Activated T-helper 17 cell treated with anti-CD3 and anti-CD28 coated beads, Interleukin-2, amount 50 U/mL, for 72 hours (primary cell): ENCODE data around the gene VPS39. TPM values are rescaled to one million over a fixed set of nuclear protein-coding genes. Genes with fewer than 3 reads are reported as not detected.

Source experiments
- ATAC-seq: fragments of 150-1000 bp; cut with Tn5 transposase; replicated peaks from 2 replicates; pipeline ENCODE4 v1.10.0; 2021; ENCODE audit warnings: mild to moderate bottlenecking, moderate library complexity
- H3K27ac Mint-ChIP-seq: one replicate; pipeline ENCODE4 v1.8.0; 2022; ENCODE audit warnings: mixed read lengths
- H3K27me3 Mint-ChIP-seq: one replicate; pipeline ENCODE4 v1.8.0; 2022; ENCODE audit warnings: mixed read lengths
- H3K36me3 Mint-ChIP-seq: one replicate; pipeline ENCODE4 v1.8.0; 2022; ENCODE audit warnings: low read depth, mild to moderate bottlenecking, mixed read lengths
- H3K4me1 Mint-ChIP-seq: one replicate; pipeline ENCODE4 v1.8.0; 2022; ENCODE audit warnings: mixed read lengths
- H3K4me3 Mint-ChIP-seq: one replicate; pipeline ENCODE4 v1.8.0; 2022; ENCODE audit warnings: mild to moderate bottlenecking, mixed read lengths
- H3K9me3 Mint-ChIP-seq: one replicate; pipeline ENCODE4 v1.8.0; 2022; ENCODE audit warnings: mixed read lengths
- total RNA-seq, 2 donors: library from RNA; stranded (reverse); gene quantifications; one replicate each; pipeline ENCODE4 v1.2.3, GENCODE V29; 2022

The VPS39 gene
- total RNA-seq, 2 donors from 2014 or later: 54.6 to 73.6 TPM

- Mint-ChIP-seq H3K9me3 (no peaks in the 10 kb centered on the region), H3K36me3 (peaks cover 37% of the 10 kb centered on the region), H3K27ac (peak overlapping the region; percentile 19), H3K4me3 (no peak overlapping the region), H3K4me1 (peaks cover 4% of the 10 kb centered on the region), H3K27me3 (no peaks in the 10 kb centered on the region)
- ATAC-seq: peak; percentile 43
Observed at GRCh38 chr15:42157981-42158765, 49.9 kb downstream of the VPS39 start.

- H3K27me3 Mint-ChIP-seq: no peaks in the 10 kb centered on the region
- no peak overlapping the region for H3K27ac Mint-ChIP-seq
- peaks cover 4% of the 10 kb centered on the region for H3K4me1 Mint-ChIP-seq
- peaks cover 29% of the 10 kb centered on the region for H3K36me3 Mint-ChIP-seq
- no peak for ATAC-seq
- no peak overlapping the region for H3K4me3 Mint-ChIP-seq
- no peaks in the 10 kb centered on the region for H3K9me3 Mint-ChIP-seq
Observed at GRCh38 chr15:42157381-42157780, 50.7 kb downstream of the VPS39 start.

- H3K36me3 Mint-ChIP-seq: peaks cover 19% of the 10 kb centered on the region
- peaks cover 4% of the 10 kb centered on the region for H3K4me1 Mint-ChIP-seq
- H3K27ac Mint-ChIP-seq: no peak within 1 kb of the TSS
- no peak for ATAC-seq
- no peaks in the 10 kb centered on the region for H3K9me3 Mint-ChIP-seq
- no peak within 1 kb of the TSS for H3K4me3 Mint-ChIP-seq
- H3K27me3 Mint-ChIP-seq: no peaks in the 10 kb centered on the region
Observed at GRCh38 chr15:42156243-42156922, 51.7 kb downstream of the VPS39 start, which contains the start of gene PLA2G4F. PLA2G4F (minus strand) TSS chr15:42156636; CDS start chr15:42156549, 87 bp downstream.

GRCh38 chr15:42155546-42156242 is 52.4 kb downstream of the VPS39 start:
- Mint-ChIP-seq H3K4me1 (peaks cover 4% of the 10 kb centered on the region), H3K27me3 (no peaks in the 10 kb centered on the region), H3K9me3 (no peaks in the 10 kb centered on the region), H3K27ac (no peak overlapping the region), H3K4me3 (no peak overlapping the region), H3K36me3 (peaks cover 16% of the 10 kb centered on the region)
- ATAC-seq: no peak

GRCh38 chr15:42154956-42155355 is 53.1 kb downstream of the VPS39 start:
- H3K9me3 Mint-ChIP-seq: no peaks in the 10 kb centered on the region
- ATAC-seq: no peak

GRCh38 chr15:42154212-42154941 is 53.7 kb downstream of the VPS39 start:
- no peak overlapping the region for H3K4me3 Mint-ChIP-seq
- H3K36me3 Mint-ChIP-seq: peaks cover 8% of the 10 kb centered on the region
- H3K9me3 Mint-ChIP-seq: no peaks in the 10 kb centered on the region
- H3K4me1 Mint-ChIP-seq: peaks cover 4% of the 10 kb centered on the region
- no peak for ATAC-seq
- H3K27me3 Mint-ChIP-seq: no peaks in the 10 kb centered on the region
- H3K27ac Mint-ChIP-seq: no peak overlapping the region

More at GRCh38 chr15:42154956-42155355, 53.1 kb downstream of the VPS39 start:
- Mint-ChIP-seq H3K27ac (no peak overlapping the region), H3K4me3 (no peak overlapping the region), H3K27me3 (no peaks in the 10 kb centered on the region), H3K4me1 (peaks cover 4% of the 10 kb centered on the region), H3K36me3 (peaks cover 14% of the 10 kb centered on the region)

- Mint-ChIP-seq H3K27me3 (no peaks in the 10 kb centered on the region), H3K36me3 (peaks cover 5% of the 10 kb centered on the region), H3K9me3 (no peaks in the 10 kb centered on the region), H3K4me3 (no peak overlapping the region), H3K4me1 (peaks cover 4% of the 10 kb centered on the region), H3K27ac (no peak overlapping the region)
- ATAC-seq: no peak
Observed at GRCh38 chr15:42153874-42154211, 54.3 kb downstream of the VPS39 start.

GRCh38 chr15:42152921-42153698 is 55.0 kb downstream of the VPS39 start:
- no peak for ATAC-seq
- no peaks in the 10 kb centered on the region for H3K4me1 Mint-ChIP-seq
- H3K9me3 Mint-ChIP-seq: no peaks in the 10 kb centered on the region
- no peaks in the 10 kb centered on the region for H3K27me3 Mint-ChIP-seq
- H3K36me3 Mint-ChIP-seq: no peaks in the 10 kb centered on the region
- H3K27ac Mint-ChIP-seq: no peak overlapping the region
- no peak overlapping the region for H3K4me3 Mint-ChIP-seq

- Mint-ChIP-seq H3K4me3 (no peak overlapping the region), H3K27me3 (no peaks in the 10 kb centered on the region), H3K36me3 (no peaks in the 10 kb centered on the region), H3K4me1 (no peaks in the 10 kb centered on the region), H3K9me3 (no peaks in the 10 kb centered on the region), H3K27ac (no peak overlapping the region)
- ATAC-seq: no peak
Observed at GRCh38 chr15:42152196-42152920, 55.7 kb downstream of the VPS39 start.

- ATAC-seq: no peak
- H3K36me3 Mint-ChIP-seq: no peaks in the 10 kb centered on the region
- no peak overlapping the region for H3K27ac Mint-ChIP-seq
- H3K9me3 Mint-ChIP-seq: no peaks in the 10 kb centered on the region
- no peaks in the 10 kb centered on the region for H3K27me3 Mint-ChIP-seq
- no peaks in the 10 kb centered on the region for H3K4me1 Mint-ChIP-seq
- H3K4me3 Mint-ChIP-seq: no peak overlapping the region
Observed at GRCh38 chr15:42151736-42152135, 56.4 kb downstream of the VPS39 start.

- Mint-ChIP-seq H3K36me3 (no peaks in the 10 kb centered on the region), H3K9me3 (no peaks in the 10 kb centered on the region), H3K4me3 (no peak overlapping the region), H3K4me1 (no peaks in the 10 kb centered on the region), H3K27me3 (no peaks in the 10 kb centered on the region), H3K27ac (no peak overlapping the region)
- ATAC-seq: no peak
Observed at GRCh38 chr15:42151141-42151561, 57.0 kb downstream of the VPS39 start.

- no peak overlapping the region for H3K27ac Mint-ChIP-seq
- no peaks in the 10 kb centered on the region for H3K4me1 Mint-ChIP-seq
- H3K27me3 Mint-ChIP-seq: no peaks in the 10 kb centered on the region
- no peaks in the 10 kb centered on the region for H3K9me3 Mint-ChIP-seq
- ATAC-seq: no peak
- H3K4me3 Mint-ChIP-seq: no peak overlapping the region
- H3K36me3 Mint-ChIP-seq: no peaks in the 10 kb centered on the region
Observed at GRCh38 chr15:42150219-42150970, 57.7 kb downstream of the VPS39 start.
